RWPE2 (cell line): ENCODE data around the gene ADAMTSL1.

ENCODE experiments used
- ATAC-seq: fragments of 200-7000 bp; cut with Tn5 transposase; 3 replicates; pipeline ENCODE4 v1.9.1; 2021; ENCODE audit warnings: low read depth
- DNase-seq: peaks from one replicate; pipeline ENCODE4 v3.0.0-alpha.2; 2020; ENCODE audit warnings: low spot score
- H3K27ac ChIP-seq: fragments of 450-650 bp; 2 replicates; pipeline ENCODE4 v1.5.1; 2017; ENCODE audit warnings: mild to moderate bottlenecking; ENCODE audit not compliant: poor library complexity, severe bottlenecking
- H3K27me3 ChIP-seq: fragments of 250-450 bp; sonication (Bioruptor Pico); 2 replicates; pipeline ENCODE4 v1.5.1; 2021; ENCODE audit warnings: mild to moderate bottlenecking, moderate library complexity; ENCODE audit not compliant: insufficient read depth, poor library complexity, severe bottlenecking
- H3K36me3 ChIP-seq: fragments of 250-450 bp; sonication (Bioruptor Pico); 2 replicates; pipeline ENCODE4 v1.5.1; 2020; ENCODE audit warnings: low read depth, mild to moderate bottlenecking, moderate library complexity
- H3K4me1 ChIP-seq: fragments of 250-450 bp; sonication (Bioruptor Pico); 2 replicates; pipeline ENCODE4 v1.5.1; 2021; ENCODE audit warnings: mild to moderate bottlenecking, moderate library complexity; ENCODE audit not compliant: insufficient read depth, poor library complexity, severe bottlenecking
- H3K4me3 ChIP-seq: fragments of 250-450 bp; sonication (Bioruptor Pico); 2 replicates; pipeline ENCODE4 v1.5.1; 2021; ENCODE audit warnings: mild to moderate bottlenecking, moderate library complexity; ENCODE audit not compliant: severe bottlenecking
- H3K9me3 ChIP-seq: fragments of 250-450 bp; sonication (Bioruptor Pico); 2 replicates; pipeline ENCODE4 v1.5.1; 2021; ENCODE audit warnings: mild to moderate bottlenecking, moderate library complexity; ENCODE audit not compliant: severe bottlenecking
- CTCF ChIP-seq: fragments of 450-650 bp; IDR thresholded peaks from one replicate; pipeline ENCODE4 v1.5.1; 2017; ENCODE audit warnings: mild to moderate bottlenecking, moderate library complexity; ENCODE audit not compliant: poor library complexity, severe bottlenecking

Gene ADAMTSL1

GRCh38 chr9:18692962-18693361 is 219.0 kb downstream of the ADAMTSL1 start:
- peaks cover 10% of the 10 kb centered on the region for H3K4me1 ChIP-seq
- no peak overlapping the region for H3K4me3 ChIP-seq

GRCh38 chr9:18694959-18695668 is 221.2 kb downstream of the ADAMTSL1 start:
- Histone ChIP-seq H3K9me3 (no peaks in the 10 kb centered on the region), H3K4me1 (peaks cover 2% of the 10 kb centered on the region), H3K36me3 (no peaks in the 10 kb centered on the region), H3K27ac (no peak overlapping the region), H3K4me3 (no peak overlapping the region), H3K27me3 (no peaks in the 10 kb centered on the region)
- DNase-seq (no peak), ATAC-seq (no peak)
- TF ChIP-seq CTCF: no peak

More at GRCh38 chr9:18692962-18693361, 219.0 kb downstream of the ADAMTSL1 start:
- no peak for ATAC-seq
- DNase-seq: no peak
- H3K9me3 ChIP-seq: no peaks in the 10 kb centered on the region
- H3K36me3 ChIP-seq: no peaks in the 10 kb centered on the region
- H3K27me3 ChIP-seq: no peaks in the 10 kb centered on the region
- H3K27ac ChIP-seq: no peak overlapping the region
- no peak for TF ChIP-seq CTCF

- ATAC-seq (no peak), DNase-seq (no peak)
- Histone ChIP-seq H3K27ac (no peak overlapping the region), H3K27me3 (no peaks in the 10 kb centered on the region), H3K4me1 (no peaks in the 10 kb centered on the region), H3K36me3 (no peaks in the 10 kb centered on the region), H3K9me3 (no peaks in the 10 kb centered on the region), H3K4me3 (no peak overlapping the region)
- no peak for TF ChIP-seq CTCF
Observed at GRCh38 chr9:18698992-18699391, 225.0 kb downstream of the ADAMTSL1 start.

GRCh38 chr9:18699764-18700163 is 225.8 kb downstream of the ADAMTSL1 start:
- H3K4me3 ChIP-seq: no peak overlapping the region
- no peaks in the 10 kb centered on the region for H3K4me1 ChIP-seq
- no peak overlapping the region for H3K27ac ChIP-seq
- H3K36me3 ChIP-seq: no peaks in the 10 kb centered on the region
- H3K27me3 ChIP-seq: no peaks in the 10 kb centered on the region
- DNase-seq: no peak
- H3K9me3 ChIP-seq: no peaks in the 10 kb centered on the region
- ATAC-seq: no peak
- TF ChIP-seq CTCF: no peak

- no peaks in the 10 kb centered on the region for H3K4me1 ChIP-seq
- H3K36me3 ChIP-seq: no peaks in the 10 kb centered on the region
- no peak for DNase-seq
- ATAC-seq: no peak
- H3K9me3 ChIP-seq: no peaks in the 10 kb centered on the region
- TF ChIP-seq CTCF: no peak
- no peaks in the 10 kb centered on the region for H3K27me3 ChIP-seq
- no peak overlapping the region for H3K4me3 ChIP-seq
- H3K27ac ChIP-seq: no peak overlapping the region
Observed at GRCh38 chr9:18700714-18701113, 226.8 kb downstream of the ADAMTSL1 start.
